ENCODE data around the gene WDR17.
"Not testable (repeated sequence)": the region's sequence is repeated elsewhere in the genome, so short reads cannot be mapped to it uniquely, and the experiment has no call there.

The WDR17 gene

DNA sequence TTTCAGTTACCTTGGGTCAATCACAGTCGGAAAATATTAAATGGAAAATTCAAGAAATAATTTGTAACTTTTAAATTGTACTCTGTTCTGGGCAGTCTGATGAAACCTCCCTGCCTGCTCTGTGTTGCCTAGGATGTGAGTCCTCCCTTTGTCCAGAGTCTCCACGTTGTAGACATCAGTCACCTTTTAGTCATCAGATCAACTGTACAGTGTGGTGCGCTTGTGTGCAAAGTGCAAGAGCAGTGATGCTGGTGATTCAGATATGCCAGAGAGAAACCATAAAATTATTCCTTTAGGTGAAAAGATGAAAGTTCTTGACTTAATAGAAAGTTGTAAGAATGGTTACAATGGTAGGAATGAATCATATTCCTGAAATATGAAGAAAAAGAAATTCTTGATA lies 128.3 kb downstream of the WDR17 start:
- DNase-seq, result peak; percentile 91

DNA sequence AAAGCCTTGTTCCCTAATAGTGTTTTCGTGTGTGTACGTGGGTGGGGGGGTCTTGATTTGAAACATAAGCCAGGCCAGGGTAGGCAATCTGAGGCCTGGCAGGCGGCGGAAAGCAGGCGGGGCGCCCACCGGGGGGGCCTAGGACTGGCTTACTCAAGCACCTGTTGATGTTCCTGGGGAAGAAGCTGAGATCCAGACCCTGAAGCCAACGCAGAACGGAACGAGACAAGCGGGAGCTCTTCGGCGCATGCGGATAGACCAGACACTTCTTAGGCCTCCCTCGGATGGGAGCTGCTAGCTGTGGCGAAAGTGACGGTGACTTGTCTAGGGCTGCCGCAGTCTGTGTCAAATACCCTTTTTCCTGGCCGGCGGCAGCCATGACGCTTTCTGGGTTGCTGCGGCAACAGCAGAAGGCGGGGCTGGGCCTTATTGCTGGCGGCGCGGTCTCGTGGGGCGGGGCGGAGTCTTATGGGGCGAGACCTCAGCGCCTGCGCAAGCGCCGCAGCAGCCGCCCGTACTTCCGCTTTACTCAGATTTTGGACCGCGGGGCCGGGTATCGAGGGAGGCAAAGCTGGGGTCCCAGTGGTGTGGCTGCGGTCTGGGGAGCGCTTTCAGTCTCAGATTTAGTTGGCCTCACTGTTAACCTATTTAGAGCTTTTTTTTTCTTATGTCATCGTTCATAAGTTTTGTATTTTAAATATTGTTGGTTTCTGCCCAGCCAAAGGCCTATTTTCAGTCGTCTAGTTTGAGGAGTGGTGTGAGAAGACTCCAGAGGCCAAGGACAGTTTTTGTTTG lies 129.7 kb downstream of the WDR17 start, which contains the start of gene SPATA4:
Gene SPATA4 (minus strand): TSS at position 402 of the 795 bp plus-strand sequence. CDS start 23 bp downstream, at position 379.
- DNase-seq, result peak; percentile 93

DNA sequence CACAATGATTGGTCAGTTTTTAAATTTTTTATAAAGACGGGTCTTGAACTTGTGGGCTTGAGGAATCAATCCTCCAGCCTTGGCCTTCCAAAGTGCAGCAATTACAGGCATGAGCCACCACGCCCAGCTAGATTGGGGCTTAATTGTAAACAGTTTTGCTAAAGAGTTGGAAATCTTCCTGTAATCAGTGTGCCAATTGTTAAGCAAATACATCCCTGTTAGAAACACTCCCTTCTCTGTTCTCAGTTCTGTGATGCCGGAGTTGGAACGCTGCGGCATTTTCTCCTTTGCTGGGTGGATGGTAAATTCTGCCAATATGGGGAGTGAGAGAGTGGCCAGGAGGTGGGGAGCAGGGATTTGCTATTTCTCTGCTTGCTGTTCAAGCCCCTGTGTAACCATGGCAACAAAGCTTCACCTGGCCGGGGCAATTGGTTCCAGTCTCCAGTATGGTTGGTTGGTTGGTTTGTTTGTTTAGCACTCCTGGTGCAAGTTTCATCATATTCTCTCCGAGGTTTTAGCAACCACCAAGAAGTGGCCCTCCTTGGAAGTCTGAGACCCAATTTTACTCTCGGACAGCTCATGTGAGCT lies 132.8 kb downstream of the WDR17 start:
- DNase-seq, result no peak

DNA sequence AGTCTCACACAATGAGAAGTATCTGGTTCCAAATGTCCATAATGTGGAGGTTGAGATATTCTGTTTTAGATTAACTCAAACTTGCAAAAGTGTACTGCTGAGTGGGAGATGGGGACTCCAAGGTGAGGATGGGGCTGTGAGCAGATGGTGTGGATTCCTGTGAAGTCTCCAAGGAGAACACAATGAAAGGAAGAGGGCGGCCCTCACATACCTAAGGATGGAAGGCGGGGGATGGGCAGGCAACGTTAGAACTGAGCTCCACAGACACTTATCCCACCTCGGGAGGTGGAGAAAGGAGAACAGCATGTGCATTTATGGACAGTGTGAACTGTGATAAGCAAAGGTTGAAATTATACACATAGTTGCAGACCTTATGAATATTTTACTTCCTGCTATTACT lies 139.7 kb downstream of the WDR17 start:
- DNase-seq, result no peak

DNA sequence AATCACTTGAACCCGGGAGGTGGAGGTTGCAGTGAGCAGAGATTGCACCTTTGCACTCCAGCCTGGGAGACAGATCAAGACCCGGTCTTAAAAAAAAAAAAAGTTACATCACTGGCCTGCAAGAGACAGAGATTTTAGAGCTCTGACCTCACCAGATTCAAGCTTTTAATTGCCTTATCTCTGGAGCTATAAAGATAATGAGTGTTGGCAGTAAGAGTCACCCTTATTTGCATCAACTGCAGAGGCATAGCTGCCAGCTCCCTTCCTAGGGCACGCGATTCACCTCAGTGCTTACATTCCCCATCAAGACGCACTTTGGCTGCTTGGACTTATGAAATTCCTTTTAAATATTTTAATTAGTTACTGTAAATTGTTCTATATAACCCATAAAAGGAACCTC lies 142.2 kb downstream of the WDR17 start:
- no peak for DNase-seq

DNA sequence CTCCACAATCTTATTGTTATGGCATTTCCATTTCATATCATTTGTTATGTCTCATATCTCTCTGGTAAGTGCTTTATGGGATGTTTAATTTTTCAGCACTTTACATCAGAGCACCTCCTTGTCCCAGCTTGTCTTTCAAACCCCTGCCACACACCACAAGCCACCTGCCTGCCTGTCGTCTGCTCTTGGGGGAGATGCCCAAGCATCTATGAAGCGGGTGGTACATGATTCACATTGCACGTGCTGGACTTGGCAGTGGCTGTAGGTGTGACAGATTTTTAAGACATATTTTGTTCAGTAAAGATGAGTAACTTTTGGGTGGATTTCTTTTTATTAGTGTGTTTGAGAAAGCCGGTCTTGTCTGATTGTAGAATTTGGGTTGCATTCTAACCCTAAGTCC lies 143.9 kb downstream of the WDR17 start:
- no peak for DNase-seq

DNA sequence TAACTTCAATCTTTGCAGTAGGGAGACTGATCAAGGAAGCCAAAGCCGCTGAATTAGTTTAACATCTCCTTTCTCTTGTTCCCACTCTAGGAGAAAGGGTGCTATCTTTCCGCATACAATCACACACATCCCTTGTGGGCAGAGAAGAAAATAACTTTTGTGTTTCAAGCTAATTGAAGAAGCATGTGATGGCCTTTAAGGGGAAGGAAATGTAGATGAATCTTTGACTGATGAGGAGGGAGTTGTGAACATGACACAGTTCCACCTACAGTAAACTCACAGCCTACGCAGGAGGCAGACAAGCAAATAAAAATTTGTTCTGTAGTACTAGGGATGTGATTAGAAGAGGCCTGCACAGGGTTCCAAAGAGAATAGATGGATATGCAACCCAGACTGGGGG lies 144.5 kb downstream of the WDR17 start:
- DNase-seq, result no peak

DNA sequence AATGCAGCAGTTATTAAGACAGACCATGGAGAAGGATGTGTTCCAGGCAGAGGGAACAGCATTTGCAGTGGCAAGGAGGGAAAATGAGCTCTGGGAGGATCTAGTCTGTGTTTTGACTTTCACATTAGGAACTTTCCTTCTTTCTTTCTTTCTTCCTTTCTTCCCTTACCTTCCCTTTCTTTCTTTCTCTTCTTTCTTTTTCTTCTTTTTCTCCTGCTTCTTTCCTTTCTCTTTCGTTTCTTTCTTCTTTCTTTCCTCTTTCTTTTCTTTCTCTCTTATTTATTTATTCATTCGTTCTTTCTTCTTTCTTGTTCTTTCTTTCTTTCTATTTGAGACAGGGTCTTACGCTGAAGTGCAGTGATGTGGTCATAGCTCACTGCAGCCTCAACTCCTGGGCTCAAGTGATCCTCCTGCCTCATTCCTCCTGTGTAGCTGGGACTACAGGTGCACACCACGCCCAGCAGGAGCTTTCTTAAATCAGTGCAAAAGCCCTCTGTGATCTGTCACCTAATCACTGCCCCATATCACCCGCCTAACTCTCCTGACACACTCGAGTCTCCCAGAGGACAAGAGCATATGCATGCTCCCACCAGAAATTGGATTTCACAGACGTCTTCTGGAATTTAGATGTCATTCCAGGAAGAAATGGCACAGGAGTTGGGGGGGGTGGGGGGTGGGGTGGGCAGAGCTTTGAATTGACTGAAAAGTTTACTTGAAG lies 145.1 kb downstream of the WDR17 start:
- no peak for DNase-seq

DNA sequence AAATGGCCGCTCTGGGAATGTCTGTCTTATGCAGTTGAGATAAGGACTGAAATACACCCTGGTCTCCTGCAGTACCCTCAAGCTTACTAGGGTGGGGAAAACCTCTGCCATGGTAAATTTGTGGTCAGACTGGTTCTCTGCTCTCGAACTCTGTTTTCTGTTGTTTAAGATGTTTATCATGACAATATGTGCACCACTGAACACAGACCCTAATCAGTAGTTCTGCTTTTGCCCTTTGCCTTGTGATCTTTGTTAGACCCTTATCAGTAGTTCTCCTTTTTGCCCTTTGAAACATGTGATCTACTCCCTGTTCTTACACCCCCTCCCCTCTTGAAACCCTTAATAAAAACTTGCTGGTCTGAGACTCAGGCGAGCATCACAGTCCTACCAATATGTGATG lies 146.7 kb downstream of the WDR17 start:
- not testable (repeated sequence) for DNase-seq

DNA sequence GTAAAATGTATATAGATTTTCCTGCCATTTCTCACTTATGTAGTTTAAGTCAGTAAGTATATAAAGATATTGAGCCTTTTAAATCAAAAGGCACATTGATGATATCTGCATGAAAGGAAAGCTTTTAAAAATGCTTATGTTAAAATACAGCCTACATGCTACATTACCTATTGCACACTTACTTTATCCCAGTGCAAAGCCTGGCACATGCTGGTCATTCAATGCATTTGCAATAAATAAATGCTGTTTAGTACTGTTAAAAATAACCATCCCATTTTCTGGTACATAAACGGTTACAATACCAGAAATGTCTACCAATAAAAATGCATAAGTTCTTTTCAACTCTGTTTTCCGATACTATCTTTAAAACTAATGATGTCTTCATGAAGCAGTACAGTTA lies 151.9 kb downstream of the WDR17 start:
- no peak for DNase-seq

DNA sequence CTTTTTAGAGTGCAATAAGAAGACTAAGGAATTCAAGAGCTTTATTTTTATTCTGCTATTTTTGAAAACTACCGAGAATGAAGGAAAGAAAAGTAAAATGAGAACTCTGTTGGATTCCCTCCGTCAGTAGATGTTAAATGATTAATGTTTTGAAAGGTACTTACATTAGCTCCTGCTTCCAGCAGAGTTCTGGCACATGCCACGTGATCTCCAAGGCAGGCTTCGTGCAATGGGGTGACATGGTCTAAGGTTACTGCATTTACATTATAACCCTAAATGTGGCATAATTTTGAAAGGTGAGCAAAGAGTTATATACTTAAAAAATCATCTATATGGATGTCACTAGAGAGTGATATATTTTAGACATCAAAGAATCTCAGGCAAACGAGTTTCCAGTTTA lies 156.5 kb downstream of the WDR17 start:
- no peak for DNase-seq

DNA sequence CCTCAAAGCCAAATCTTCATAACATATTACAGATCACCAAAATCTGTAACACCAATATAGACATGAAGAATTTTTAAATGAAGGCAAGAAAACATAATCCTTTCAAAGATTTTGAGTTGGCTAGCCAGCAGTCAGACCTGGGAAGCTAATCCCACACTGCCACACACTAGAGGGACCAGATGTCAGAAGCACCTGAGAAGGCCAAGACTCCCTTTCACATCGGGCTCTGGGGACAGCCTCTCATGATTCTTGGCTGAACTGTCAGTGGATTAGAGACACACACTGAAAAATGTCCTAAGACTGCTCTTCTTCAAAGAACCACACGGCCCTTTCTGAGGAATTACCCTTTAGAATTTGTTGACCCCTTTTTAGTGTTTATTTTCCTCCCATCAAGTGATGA lies 157.9 kb downstream of the WDR17 start:
- no peak for DNase-seq

DNA sequence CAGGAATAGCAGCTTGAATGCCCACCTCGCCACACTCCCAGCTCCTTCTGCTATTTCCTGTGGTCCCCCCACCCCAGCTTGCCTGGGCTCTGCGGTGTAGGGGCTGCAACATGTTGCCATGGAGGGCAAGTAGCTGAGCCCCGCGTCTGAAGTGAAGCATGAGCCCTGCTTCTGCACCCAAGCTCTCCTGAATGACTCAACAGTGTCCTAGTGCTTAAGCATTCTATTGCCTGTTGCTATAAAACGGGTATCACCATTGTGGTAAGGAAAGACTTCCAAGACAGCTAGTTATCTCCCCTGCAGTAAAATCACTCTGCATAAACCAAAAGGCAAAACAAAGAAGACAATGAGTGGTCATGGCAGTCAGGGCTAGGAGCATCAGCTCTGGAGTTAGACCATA lies 161.1 kb downstream of the WDR17 start:
- DNase-seq, result no peak

DNA sequence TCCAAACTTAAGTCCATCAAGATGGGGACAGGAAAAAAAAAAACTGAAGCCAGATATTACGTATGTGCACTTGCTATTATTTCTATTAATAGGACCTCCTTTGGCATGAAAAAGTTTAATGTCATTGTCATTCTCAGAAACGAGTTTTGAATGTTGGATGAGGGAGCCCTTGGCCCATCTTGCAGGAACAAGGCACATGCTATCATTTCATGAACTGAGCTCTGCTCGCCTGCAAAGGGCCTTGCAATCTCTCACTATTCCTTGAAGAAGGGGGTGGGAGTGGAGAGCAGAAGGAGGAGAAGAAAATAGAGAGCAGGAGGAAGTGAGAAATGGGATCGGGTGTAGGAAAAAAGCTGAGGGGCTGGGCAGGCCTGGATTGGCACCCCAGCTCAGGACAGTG lies 164.0 kb downstream of the WDR17 start:
- no peak for DNase-seq
